K562 (cell line): ENCODE measurements around the gene FGGY. TPM values are rescaled to one million over a fixed set of nuclear protein-coding genes. Genes with fewer than 3 reads are reported as not detected.

Experiments
- ARID2 ChIP-seq: fragments of 450-650 bp; IDR thresholded peaks from 2 replicates; pipeline ENCODE4 v1.6.1; 2017; ENCODE audit warnings: antibody characterized with exemption, mild to moderate bottlenecking
- CCAR2 ChIP-seq: fragments of 200-400 bp; formaldehyde crosslinking; IDR thresholded peaks from 2 replicates; pipeline ENCODE4 v1.6.1; 2017; ENCODE audit warnings: mild to moderate bottlenecking, low read depth, low read length
- CREB1 ChIP-seq, 2 experiments: sonication (generic) in 1 of 2; formaldehyde crosslinking in 1 of 2; IDR thresholded peaks; 2 replicates each; pipeline versions ENCODE4 v1.6.1 to v1.8.0; 2012 to 2022; ENCODE audit warnings: inconsistent platforms in 1 of 2, mild to moderate bottlenecking in 1 of 2, missing genetic modification reagents in 1 of 2, moderate library complexity in 1 of 2
- EP300 ChIP-seq: IDR thresholded peaks from 2 replicates; pipeline ENCODE4 v1.6.1; 2012; ENCODE audit warnings: low read length, improper control_type of control experiment
- ERF ChIP-seq: fragments of 450-650 bp; formaldehyde crosslinking; IDR thresholded peaks from 2 replicates; pipeline ENCODE4 v1.4.0; 2020; ENCODE audit warnings: mild to moderate bottlenecking, mixed read lengths
- FUS ChIP-seq: fragments of 200-400 bp; formaldehyde crosslinking; optimal IDR thresholded peaks from 2 replicates; pipeline ENCODE3; 2017; ENCODE audit warnings: low read depth, low read length
- GTF2E2 ChIP-seq: fragments of 200-800 bp; sonication (Bioruptor generic); IDR thresholded peaks from 2 replicates; pipeline ENCODE4 v1.6.1; 2016; ENCODE audit warnings: missing genetic modification characterization, missing compliant biosample characterization
- HNRNPK ChIP-seq: fragments of 200-400 bp; formaldehyde crosslinking; IDR thresholded peaks from one replicate; pipeline ENCODE4 v1.6.1; 2018; ENCODE audit warnings: mild to moderate bottlenecking, low read depth, low read length; ENCODE audit not compliant: poor library complexity, severe bottlenecking
- IFI16 ChIP-seq: fragments of 250-450 bp; sonication (Bioruptor Pico); IDR thresholded peaks from 2 replicates; pipeline ENCODE4 v2.1.2; 2022; ENCODE audit warnings: mild to moderate bottlenecking, inconsistent platforms
- KDM2B ChIP-seq: fragments of 250-450 bp; sonication (Bioruptor Pico); IDR thresholded peaks from 2 replicates; pipeline ENCODE4 v1.8.0; 2021; ENCODE audit warnings: mild to moderate bottlenecking, moderate library complexity
- MCM5 ChIP-seq: fragments of 450-650 bp; IDR thresholded peaks from 2 replicates; pipeline ENCODE4 v1.6.1; 2016; ENCODE audit warnings: low read depth
- SMARCB1 ChIP-seq: IDR thresholded peaks from 2 replicates; pipeline ENCODE4 v1.6.1; 2011; ENCODE audit warnings: improper control_type of control experiment, low read depth; ENCODE audit not compliant: insufficient read length
- SP1 ChIP-seq: sonication (generic); formaldehyde crosslinking; IDR thresholded peaks from 2 replicates; pipeline ENCODE4 v1.8.1; 2022; ENCODE audit warnings: mild to moderate bottlenecking, missing genetic modification reagents
- SPI1 ChIP-seq: IDR thresholded peaks from 2 replicates; pipeline ENCODE4 v1.6.1; 2011; ENCODE audit warnings: low read depth, low read length, control low read depth, borderline replicate concordance
- SRSF7 ChIP-seq: fragments of 200-400 bp; formaldehyde crosslinking; optimal IDR thresholded peaks from 2 replicates; pipeline ENCODE3; 2017; ENCODE audit warnings: mild to moderate bottlenecking, low read depth, low read length
- YY1 ChIP-seq, 3 experiments: IDR thresholded peaks; 2 replicates each; pipeline ENCODE4 v1.6.1; 2011; ENCODE audit warnings: low read length in 2 of 3, mild to moderate bottlenecking in 2 of 3, moderate library complexity in 2 of 3, borderline replicate concordance in 1 of 3, control low read depth in 1 of 3, low read depth in 1 of 3; ENCODE audit not compliant: insufficient read depth in 3 of 3, insufficient replicate concordance in 2 of 3, control insufficient read depth in 1 of 3, insufficient read length in 1 of 3; ENCODE audit errors: extremely low read depth in 1 of 3
- ZNF134 ChIP-seq: fragments of 250-450 bp; sonication (Bioruptor Pico); conservative IDR thresholded peaks from 2 replicates; pipeline ENCODE4 v1.4.0; 2020
- ZNF347 ChIP-seq: fragments of 450-650 bp; formaldehyde crosslinking; IDR thresholded peaks from 2 replicates; pipeline ENCODE4 v1.4.0; 2020; ENCODE audit warnings: low read depth, mild to moderate bottlenecking, moderate library complexity
- ZNF639 ChIP-seq, 2 experiments: fragments of 200-800 bp in 1 of 2; sonication (Bioruptor generic) in 1 of 2; sonication (generic) in 1 of 2; formaldehyde crosslinking in 1 of 2; IDR thresholded peaks in 1 of 2; conservative IDR thresholded peaks in 1 of 2; 2 replicates each; pipeline versions ENCODE4 v1.5.0 to v1.6.1; 2016 to 2020; ENCODE audit warnings: missing compliant biosample characterization in 1 of 2, missing genetic modification characterization in 1 of 2, missing genetic modification reagents in 1 of 2
- polyA plus RNA-seq, 8 experiments: library from polyadenylated mRNA; depleted of rRNA in 4 of 8; stranded (reverse) in 5 of 8; unstranded in 3 of 8; fragments of >200 nt; fragmentation: Nextera tagmentation in 2 of 8; fragmentation: Illumina TruSeq in 1 of 8; extraction: Ambion mirVana in 2 of 8; extraction: Trizol in 1 of 8; gene quantifications; 2 replicates each; pipeline versions ENCODE4 v1.2.1 to v1.2.3, GENCODE V29; 2011 to 2014; ENCODE audit warnings: inconsistent platforms in 1 of 8, missing spikeins in 1 of 8
- total RNA-seq, 7 experiments: library from RNA; depleted of rRNA in 6 of 7; stranded (reverse); fragments of >200 nt in 6 of 7; fragmentation: Illumina TruSeq in 2 of 7; extraction: Trizol in 2 of 7; gene quantifications; 2 replicates each; pipeline versions ENCODE4 v1.2.1 to v1.2.3, GENCODE V29; 2011 to 2021; ENCODE audit warnings: low replicate concordance in 1 of 7
- TF ChIP-seq, protein P1 (sequence below): fragments of 250-450 bp; sonication (Bioruptor Pico); IDR thresholded peaks from 2 replicates; pipeline ENCODE4 v1.4.0; 2020; ENCODE audit warnings: borderline replicate concordance
- TF ChIP-seq, protein P2 (sequence below): fragments of 450-650 bp; formaldehyde crosslinking; IDR thresholded peaks from 2 replicates; pipeline ENCODE4 v1.4.0; 2022; ENCODE audit warnings: missing genetic modification characterization
- TF ChIP-seq, protein P3 (sequence below): fragments of 450-650 bp; IDR thresholded peaks from one replicate; pipeline ENCODE4 v1.6.1; 2018; ENCODE audit warnings: mild to moderate bottlenecking, moderate library complexity; ENCODE audit not compliant: partially characterized antibody

Gene FGGY
- total and polyA plus RNA-seq, 9 of the 15 experiments (the other 6 are each of a cell fraction or from before 2014, with no cell fraction given), result 9.7 to 19.2 (median 12.6) TPM

GRCh38 chr1:59446257-59446901 lies 149.5 kb downstream of the FGGY start (continued):
- no peak for TF ChIP-seq ERF (CRISPR knock-in tag)
- TF ChIP-seq SRSF7, result no peak
- no peak for TF ChIP-seq CCAR2
- no peak for TF ChIP-seq ZNF347
- no peak for TF ChIP-seq FUS
- no peak for TF ChIP-seq SP1 (CRISPR knock-in tag)
- no peak for TF ChIP-seq IFI16 (CRISPR knock-in tag)
- TF ChIP-seq YY1 (IDR thresholded peaks at IDR 0.05; ENCODE audit: borderline replicate concordance in 1 of 3, control insufficient read depth in 1 of 3, extremely low read depth in 1 of 3, insufficient read depth in 3 of 3, insufficient read length in 1 of 3, insufficient replicate concordance in 2 of 3, low read depth in 1 of 3, low read length in 2 of 3), result no peak
- no peak for TF ChIP-seq HNRNPK
- no peak for TF ChIP-seq GTF2E2 (tag)
- TF ChIP-seq, protein P1, sequence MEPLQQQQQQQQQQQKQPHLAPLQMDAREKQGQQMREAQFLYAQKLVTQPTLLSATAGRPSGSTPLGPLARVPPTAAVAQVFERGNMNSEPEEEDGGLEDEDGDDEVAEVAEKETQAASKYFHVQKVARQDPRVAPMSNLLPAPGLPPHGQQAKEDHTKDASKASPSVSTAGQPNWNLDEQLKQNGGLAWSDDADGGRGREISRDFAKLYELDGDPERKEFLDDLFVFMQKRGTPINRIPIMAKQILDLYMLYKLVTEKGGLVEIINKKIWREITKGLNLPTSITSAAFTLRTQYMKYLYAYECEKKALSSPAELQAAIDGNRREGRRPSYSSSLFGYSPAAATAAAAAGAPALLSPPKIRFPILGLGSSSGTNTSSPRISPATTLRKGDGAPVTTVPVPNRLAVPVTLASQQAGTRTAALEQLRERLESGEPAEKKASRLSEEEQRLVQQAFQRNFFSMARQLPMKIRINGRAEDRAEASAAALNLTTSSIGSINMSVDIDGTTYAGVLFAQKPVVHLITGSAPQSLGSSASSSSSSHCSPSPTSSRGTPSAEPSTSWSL (CRISPR knock-in tag), result no peak
- TF ChIP-seq SMARCB1, result no peak
- TF ChIP-seq, protein P2, sequence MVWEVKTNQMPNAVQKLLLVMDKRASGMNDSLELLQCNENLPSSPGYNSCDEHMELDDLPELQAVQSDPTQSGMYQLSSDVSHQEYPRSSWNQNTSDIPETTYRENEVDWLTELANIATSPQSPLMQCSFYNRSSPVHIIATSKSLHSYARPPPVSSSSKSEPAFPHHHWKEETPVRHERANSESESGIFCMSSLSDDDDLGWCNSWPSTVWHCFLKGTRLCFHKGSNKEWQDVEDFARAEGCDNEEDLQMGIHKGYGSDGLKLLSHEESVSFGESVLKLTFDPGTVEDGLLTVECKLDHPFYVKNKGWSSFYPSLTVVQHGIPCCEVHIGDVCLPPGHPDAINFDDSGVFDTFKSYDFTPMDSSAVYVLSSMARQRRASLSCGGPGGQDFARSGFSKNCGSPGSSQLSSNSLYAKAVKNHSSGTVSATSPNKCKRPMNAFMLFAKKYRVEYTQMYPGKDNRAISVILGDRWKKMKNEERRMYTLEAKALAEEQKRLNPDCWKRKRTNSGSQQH, result no peak
- TF ChIP-seq ZNF639 (CRISPR knock-in tag; conservative IDR thresholded peaks at IDR 0.05 in 1 of 2, IDR thresholded peaks at IDR 0.05 in 1 of 2), result no peak
- TF ChIP-seq EP300, result peak; percentile 92
- no peak for TF ChIP-seq SPI1
- TF ChIP-seq CREB1 (IDR thresholded peaks at IDR 0.05), result no peak
- TF ChIP-seq CREB1 (CRISPR knock-in tag; IDR thresholded peaks at IDR 0.05), result no peak
- no peak for TF ChIP-seq MCM5
- TF ChIP-seq KDM2B, result no peak
- TF ChIP-seq, protein P3, sequence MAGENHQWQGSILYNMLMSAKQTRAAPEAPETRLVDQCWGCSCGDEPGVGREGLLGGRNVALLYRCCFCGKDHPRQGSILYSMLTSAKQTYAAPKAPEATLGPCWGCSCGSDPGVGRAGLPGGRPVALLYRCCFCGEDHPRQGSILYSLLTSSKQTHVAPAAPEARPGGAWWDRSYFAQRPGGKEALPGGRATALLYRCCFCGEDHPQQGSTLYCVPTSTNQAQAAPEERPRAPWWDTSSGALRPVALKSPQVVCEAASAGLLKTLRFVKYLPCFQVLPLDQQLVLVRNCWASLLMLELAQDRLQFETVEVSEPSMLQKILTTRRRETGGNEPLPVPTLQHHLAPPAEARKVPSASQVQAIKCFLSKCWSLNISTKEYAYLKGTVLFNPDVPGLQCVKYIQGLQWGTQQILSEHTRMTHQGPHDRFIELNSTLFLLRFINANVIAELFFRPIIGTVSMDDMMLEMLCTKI, result no peak
- TF ChIP-seq ARID2, result no peak
- no peak for TF ChIP-seq ZNF134 (CRISPR knock-in tag)
